GM08714 (cell line): ENCODE results near the gene SPDYE2B.
"Not testable (repeated sequence)": the region's sequence is repeated elsewhere in the genome, so short reads cannot be mapped to it uniquely, and the experiment has no call there.

ENCODE experiments used
- H3K4me3 ChIP-seq: fragments of 200-500 bp; sonication (Bioruptor generic); 2 replicates; pipeline ENCODE4 v1.5.1; 2014; ENCODE audit warnings: mild to moderate bottlenecking, low read length, inconsistent platforms

SPDYE2B gene

DNA sequence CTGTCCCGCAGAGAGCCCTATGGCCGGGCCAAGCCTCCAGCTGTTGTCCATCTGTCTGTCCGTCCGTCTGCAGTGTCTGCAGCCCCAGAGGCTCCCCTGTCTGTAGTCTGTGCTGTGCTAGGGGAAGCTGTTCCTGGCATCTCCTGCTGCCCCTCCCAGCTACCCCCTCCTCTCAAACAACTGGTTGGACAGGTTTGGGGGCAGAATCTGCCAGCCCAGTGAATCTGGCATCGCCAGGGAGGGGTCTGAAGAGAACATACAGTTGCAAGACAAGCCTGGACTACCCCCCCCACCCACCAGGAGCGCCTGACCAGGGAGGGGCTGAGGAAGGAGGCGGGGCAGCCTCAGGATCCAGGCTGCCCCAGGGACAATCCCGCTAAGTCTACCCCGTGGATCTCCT, 7.4 kb upstream of the SPDYE2B start, which contains the start of gene UPK3BL1:
TSS of gene UPK3BL1 (minus strand) at position 101 of the 400 bp plus-strand sequence. CDS start at position 51, 50 bp downstream.
- H3K4me3 ChIP-seq = not testable (repeated sequence)

DNA sequence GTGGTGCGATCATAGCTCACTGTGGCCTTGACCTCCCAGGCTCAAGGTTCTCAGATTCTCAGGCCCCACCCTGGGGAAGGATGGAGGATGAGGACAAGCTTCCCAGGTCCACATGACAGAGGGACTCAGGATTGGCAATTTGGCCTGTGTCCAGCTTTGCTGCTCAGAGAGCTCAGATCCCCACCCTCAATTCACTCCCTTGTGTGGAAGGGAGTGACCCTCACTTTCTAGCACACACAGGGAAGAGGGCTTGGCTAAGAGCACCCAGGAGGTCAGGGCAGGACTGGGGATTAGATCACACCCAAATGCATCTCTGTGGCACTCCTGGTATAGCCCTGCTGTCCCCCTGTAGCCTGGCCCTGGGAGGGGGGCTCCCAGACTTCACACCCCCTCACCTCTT, 6.7 kb upstream of the SPDYE2B start:
- not testable (repeated sequence) for H3K4me3 ChIP-seq

- H3K4me3 ChIP-seq = not testable (repeated sequence)
These were observed 2.3 kb upstream of the SPDYE2B start for GRCh38 chr7:102647813-102648212.

- H3K4me3 ChIP-seq = not testable (repeated sequence)
These were observed 14.6 kb downstream of the SPDYE2B start for GRCh38 chr7:102664765-102665164.

GRCh38 chr7:102666850-102667249, 16.7 kb downstream of the SPDYE2B start:
- not testable (repeated sequence) for H3K4me3 ChIP-seq

- not testable (repeated sequence) for H3K4me3 ChIP-seq
These were observed 17.4 kb downstream of the SPDYE2B start for GRCh38 chr7:102667523-102667922.

- not testable (repeated sequence) for H3K4me3 ChIP-seq
These were observed 21.2 kb downstream of the SPDYE2B start, which contains the start of gene POLR2J2 for GRCh38 chr7:102671166-102671955. Gene POLR2J2 (minus strand): TSS chr7:102671663. CDS start chr7:102671601, 62 bp downstream.

DNA sequence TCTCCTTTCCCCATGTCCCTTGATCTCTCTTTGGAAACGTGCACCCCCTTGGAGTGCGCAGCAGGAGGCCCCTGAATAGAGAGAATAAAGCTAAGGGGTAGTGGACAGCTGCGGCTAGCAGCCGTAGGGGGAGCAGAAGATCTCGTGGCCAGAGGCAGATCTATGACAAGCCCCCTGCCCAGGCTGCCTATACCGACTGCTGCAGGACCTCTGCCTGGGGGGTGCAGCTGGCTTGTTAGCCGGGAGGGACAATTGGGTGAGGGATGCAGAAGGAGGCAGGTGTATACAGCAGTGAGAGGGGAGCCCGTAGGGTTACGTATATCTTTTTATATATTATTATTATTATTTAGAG, 21.8 kb downstream of the SPDYE2B start:
- not testable (repeated sequence) for H3K4me3 ChIP-seq

DNA sequence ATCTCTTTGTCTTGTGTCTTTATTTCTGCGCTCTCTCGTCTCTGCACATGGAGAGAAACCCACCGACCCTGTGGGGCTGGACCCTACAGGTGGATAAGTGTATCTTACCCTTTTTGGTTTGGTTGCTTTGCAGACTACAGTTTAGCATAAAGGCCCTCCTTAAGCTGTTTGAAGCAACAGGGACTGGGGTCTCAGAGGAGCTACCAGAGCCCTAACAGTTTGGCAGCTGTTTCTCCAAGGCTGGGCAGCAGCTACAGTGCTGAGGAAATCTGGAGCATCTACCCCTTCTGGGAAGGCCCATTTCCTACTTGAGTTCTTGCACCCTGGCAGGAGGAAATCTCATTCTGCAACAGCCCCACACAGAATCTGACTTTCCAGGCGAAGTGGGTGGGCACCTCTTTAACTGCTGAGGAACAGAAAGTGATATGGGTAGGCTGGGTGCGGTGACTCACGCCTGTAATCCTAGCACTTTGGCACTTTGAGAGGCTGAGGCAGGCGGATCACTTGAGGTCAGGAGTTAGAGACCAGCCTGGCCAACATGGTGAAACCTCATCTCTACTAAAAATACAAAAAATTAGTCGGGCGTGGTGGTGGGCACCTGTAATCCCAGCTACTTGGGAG, 23.4 kb downstream of the SPDYE2B start:
- not testable (repeated sequence) for H3K4me3 ChIP-seq

DNA sequence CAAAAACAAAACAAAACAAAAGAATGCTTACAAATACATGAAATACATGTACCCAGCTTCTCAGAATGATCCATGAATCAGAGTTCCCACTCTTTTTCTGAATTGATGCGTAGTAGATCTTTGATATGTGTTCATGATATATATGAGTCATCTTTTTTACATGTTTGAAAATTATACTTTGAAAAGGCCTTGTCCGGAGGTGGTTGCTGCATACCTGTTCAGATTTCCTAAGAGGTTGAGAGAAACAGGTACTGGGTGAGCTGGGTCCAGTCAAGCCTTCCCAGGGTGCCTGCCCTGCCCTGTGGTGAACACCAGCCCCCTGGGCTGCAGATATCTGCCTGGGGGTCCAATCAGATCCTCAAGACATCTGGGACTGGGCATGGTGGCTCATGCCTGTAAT, 25.4 kb downstream of the SPDYE2B start:
- not testable (repeated sequence) for H3K4me3 ChIP-seq

DNA sequence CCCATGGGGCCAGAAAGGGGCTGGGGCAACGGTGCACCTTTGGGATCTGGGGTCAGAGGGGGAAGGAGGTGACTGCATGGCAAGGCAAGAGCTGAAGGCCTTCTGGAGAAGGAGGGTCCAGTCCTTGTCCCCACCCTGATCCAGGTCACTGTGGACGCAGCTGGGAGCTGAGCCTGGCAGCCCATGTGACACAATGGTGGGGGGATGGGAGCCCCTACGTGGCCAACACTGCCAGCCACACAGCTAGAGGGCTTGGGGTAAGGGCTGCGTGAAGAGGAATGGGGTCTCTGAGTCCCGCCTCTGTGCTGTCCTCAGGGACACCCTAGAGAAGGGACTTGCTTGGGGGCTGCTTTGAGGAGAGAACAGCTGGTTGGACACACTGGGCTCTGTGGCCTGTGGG, 30.7 kb downstream of the SPDYE2B start:
- H3K4me3 ChIP-seq = not testable (repeated sequence)

GRCh38 chr7:102682560-102682959, 32.4 kb downstream of the SPDYE2B start:
- H3K4me3 ChIP-seq = not testable (repeated sequence)

GRCh38 chr7:102688299-102689036, 38.3 kb downstream of the SPDYE2B start:
- not testable (repeated sequence) for H3K4me3 ChIP-seq

DNA sequence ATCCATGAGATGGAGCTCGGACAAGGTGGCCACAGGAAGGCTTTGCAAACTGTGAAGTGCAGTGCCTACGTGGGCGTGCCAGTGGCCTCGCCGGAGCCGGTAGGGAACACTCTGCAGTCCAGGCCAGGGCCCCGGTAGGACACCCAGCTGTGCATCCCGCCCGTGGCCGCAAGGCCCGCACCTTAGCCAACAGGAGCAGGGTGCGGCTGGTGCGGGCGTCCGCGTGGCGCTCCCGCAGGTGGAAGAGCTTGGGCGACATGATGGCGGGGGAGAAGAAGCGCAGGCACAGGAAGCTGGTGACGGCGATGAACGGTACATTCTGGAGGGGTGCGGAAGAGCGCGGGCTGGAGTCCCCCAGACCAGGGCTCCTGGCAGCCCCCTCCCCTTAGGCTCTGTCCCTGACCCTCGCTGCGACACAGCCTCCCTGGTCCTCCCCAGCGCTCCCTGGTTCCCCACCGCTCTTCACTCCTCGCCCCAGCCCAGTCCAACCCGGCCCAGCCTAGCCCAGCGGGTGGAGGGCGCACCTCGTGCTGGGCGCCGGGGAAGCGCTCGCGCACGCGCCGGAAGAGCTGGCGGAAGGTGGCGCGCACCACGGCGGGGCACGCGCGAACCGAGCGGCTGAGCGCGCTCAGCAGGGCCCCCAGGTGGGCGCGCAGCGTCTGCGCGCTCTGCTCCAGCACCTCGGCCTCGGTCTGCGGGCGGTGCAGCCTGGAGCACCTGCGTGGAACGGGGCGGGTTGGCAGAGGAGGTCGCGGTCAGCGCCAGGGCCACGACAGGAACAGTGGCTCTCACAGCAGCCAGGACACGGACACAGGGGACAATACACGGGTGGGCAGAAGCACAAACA, 39.5 kb downstream of the SPDYE2B start:
- not testable (repeated sequence) for H3K4me3 ChIP-seq

- not testable (repeated sequence) for H3K4me3 ChIP-seq
These were observed 40.5 kb downstream of the SPDYE2B start for GRCh38 chr7:102690602-102691001.

- not testable (repeated sequence) for H3K4me3 ChIP-seq
These were observed 43.9 kb downstream of the SPDYE2B start for GRCh38 chr7:102694008-102694407.

GRCh38 chr7:102695033-102695552, 45.0 kb downstream of the SPDYE2B start:
- H3K4me3 ChIP-seq = not testable (repeated sequence)

DNA sequence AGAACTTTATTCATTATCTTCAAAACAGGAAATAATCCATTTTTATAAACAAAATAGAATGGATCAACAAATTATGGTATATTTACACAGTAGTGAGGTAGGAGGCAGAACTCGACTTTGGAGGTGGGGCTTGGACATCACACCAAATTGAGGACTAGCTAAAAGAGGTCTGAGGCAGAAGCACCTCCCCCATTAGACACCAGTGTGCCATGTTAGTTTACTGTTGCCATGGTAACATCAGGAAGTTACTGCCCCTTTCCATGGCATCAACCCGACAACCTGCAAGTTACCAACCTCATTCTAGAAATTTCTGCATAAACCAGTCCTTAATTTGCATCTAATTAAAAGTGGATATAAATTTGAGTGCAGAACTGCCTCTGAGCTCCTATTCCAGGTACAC, 45.9 kb downstream of the SPDYE2B start:
- H3K4me3 ChIP-seq = not testable (repeated sequence)

DNA sequence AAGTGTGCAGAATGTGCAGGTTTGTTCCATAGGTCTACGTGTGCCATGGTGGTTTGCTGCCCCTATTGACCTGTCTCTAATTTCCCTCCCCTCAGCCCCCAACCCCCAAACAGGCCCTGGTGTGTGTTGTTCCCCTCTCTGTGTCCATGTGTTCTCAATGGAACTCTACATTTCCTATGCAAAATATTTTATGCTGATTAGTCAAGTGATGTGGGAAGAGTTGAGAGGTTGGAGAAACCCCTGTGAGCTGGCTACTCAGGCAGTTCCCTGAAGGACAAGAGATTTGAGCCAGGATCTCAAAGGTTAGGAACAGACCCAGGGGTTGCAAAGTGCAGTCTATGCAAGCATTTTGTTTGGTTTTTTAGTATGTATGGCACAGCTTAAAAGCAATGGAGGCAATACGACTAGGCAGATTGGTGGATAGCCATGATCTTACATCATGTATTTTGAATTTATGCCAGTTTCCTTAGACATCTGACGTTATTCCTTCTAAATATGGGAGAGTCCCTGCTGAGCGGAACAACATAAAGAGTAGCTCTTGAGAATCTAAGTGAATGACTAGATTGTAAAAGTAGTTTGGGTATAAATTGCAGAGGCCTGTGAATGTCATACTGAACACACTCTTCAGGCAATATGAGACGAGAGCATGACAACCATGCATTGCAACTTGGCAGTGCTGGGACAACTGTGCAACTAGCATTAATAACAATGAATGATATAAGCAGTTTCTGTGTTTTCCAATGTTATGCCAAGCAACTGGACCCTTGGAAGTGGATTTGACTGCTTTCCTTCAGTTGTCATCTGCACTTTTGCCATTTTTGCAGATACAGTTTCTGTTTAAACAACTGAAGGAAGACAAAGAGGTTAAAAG, 47.8 kb downstream of the SPDYE2B start:
- not testable (repeated sequence) for H3K4me3 ChIP-seq
